SU-DHL-6 (cell line): Measurements from ENCODE around the gene PLEKHM2.
"Not testable (repeated sequence)": the region's sequence is repeated elsewhere in the genome, so short reads cannot be mapped to it uniquely, and the experiment has no call there.

Experiments
- H2AFZ ChIP-seq: fragments of 200-600 bp; sonication (generic); 2 replicates; pipeline ENCODE4 v1.6.1; 2014; ENCODE audit warnings: low read depth, mild to moderate bottlenecking, moderate library complexity, mixed read lengths, antibody characterized with exemption, low read length; ENCODE audit not compliant: severe bottlenecking
- H3F3A ChIP-seq: fragments of 200-600 bp; shearing (Covaris generic); 2 replicates; pipeline ENCODE4 v1.6.0; 2016; ENCODE audit warnings: antibody characterized with exemption, mild to moderate bottlenecking; ENCODE audit not compliant: insufficient read depth
- H3K27ac ChIP-seq: fragments of 200-600 bp; sonication (generic); 2 replicates; pipeline ENCODE4 v1.5.1; 2016; ENCODE audit warnings: low read depth, mild to moderate bottlenecking, low read length, moderate library complexity, mixed read lengths
- H3K27me3 ChIP-seq: fragments of 200-600 bp; sonication (generic), shearing (Covaris generic); 2 replicates; pipeline ENCODE4 v1.6.0; 2014; ENCODE audit warnings: mild to moderate bottlenecking, low read length
- H3K36me3 ChIP-seq: fragments of 200-600 bp; sonication (generic); 2 replicates; pipeline ENCODE4 v1.6.1; 2014; ENCODE audit warnings: mild to moderate bottlenecking, low read length, mixed read lengths
- H3K4me2 ChIP-seq: fragments of 300-600, 200-600 bp; shearing (Covaris generic), sonication (generic); 2 replicates; pipeline ENCODE4 v1.6.0; 2014; ENCODE audit warnings: low read length, low read depth, mild to moderate bottlenecking; ENCODE audit not compliant: poor library complexity, severe bottlenecking
- H3K4me3 ChIP-seq: fragments of 200-600 bp; sonication (generic); 2 replicates; pipeline ENCODE4 v1.5.1; 2014; ENCODE audit warnings: antibody characterized with exemption, low read length, mild to moderate bottlenecking, mixed read lengths; ENCODE audit not compliant: insufficient read depth, poor library complexity, severe bottlenecking
- H3K79me2 ChIP-seq: fragments of 200-600 bp; sonication (generic); 2 replicates; pipeline ENCODE4 v1.6.1; 2014; ENCODE audit warnings: mild to moderate bottlenecking, low read length, moderate library complexity; ENCODE audit not compliant: insufficient read depth
- H3K9ac ChIP-seq: fragments of 200-600 bp; sonication (generic); 2 replicates; pipeline ENCODE4 v1.7.0; 2014; ENCODE audit warnings: mild to moderate bottlenecking, low read length
- H3K9me2 ChIP-seq: fragments of 200-600 bp; sonication (generic); replicated peaks from 2 replicates; pipeline ENCODE4 v1.6.1; 2014; ENCODE audit warnings: low read length; ENCODE audit not compliant: insufficient read depth
- H3K9me3 ChIP-seq: fragments of 200-600 bp; sonication (generic); 2 replicates; pipeline ENCODE4 v1.6.1; 2014; ENCODE audit warnings: low read length, mixed read lengths; ENCODE audit not compliant: insufficient read depth
- H4K20me1 ChIP-seq: fragments of 200-600 bp; sonication (generic); 2 replicates; pipeline ENCODE4 v1.6.1; 2014; ENCODE audit warnings: low read depth, mild to moderate bottlenecking, antibody characterized with exemption, low read length, moderate library complexity, mixed read lengths
- CTCF ChIP-seq: fragments of 200-600 bp; sonication (generic); IDR thresholded peaks from one replicate; pipeline ENCODE4 v1.5.1; 2017; ENCODE audit warnings: antibody characterized with exemption, mild to moderate bottlenecking, low read length, moderate library complexity; ENCODE audit not compliant: insufficient read depth, poor library complexity, severe bottlenecking
- EZH2phosphoT487 ChIP-seq: fragments of 200-600 bp; sonication (generic), shearing (Covaris generic); conservative IDR thresholded peaks from 2 replicates; pipeline ENCODE4 v1.6.1; 2018; ENCODE audit warnings: mild to moderate bottlenecking, antibody characterized with exemption, low read length, moderate library complexity, mixed read lengths

PLEKHM2 gene

GRCh38 chr1:15650433-15650832 is 33.7 kb upstream of the PLEKHM2 start:
- peaks cover 19% of the 10 kb centered on the region; the same call in 1 of the 2 replicates for H3K36me3 ChIP-seq
- no peaks in the 10 kb centered on the region; the same call in 1 of the 2 replicates for H3K79me2 ChIP-seq
- H4K20me1 ChIP-seq, result no peaks in the 10 kb centered on the region
- no peaks in the 10 kb centered on the region for H3F3A ChIP-seq
- H3K9ac ChIP-seq, result no peak overlapping the region
- H3K4me3 ChIP-seq, result no peak overlapping the region
- no peaks in the 10 kb centered on the region for H3K9me2 ChIP-seq
- no peak overlapping the region for H2AFZ ChIP-seq
- no peaks in the 10 kb centered on the region for H3K27me3 ChIP-seq
- H3K4me2 ChIP-seq, result no peak overlapping the region
- H3K27ac ChIP-seq, result no peak overlapping the region
- no peaks in the 10 kb centered on the region for H3K9me3 ChIP-seq
- TF ChIP-seq EZH2phosphoT487, result no peak
- no peak for TF ChIP-seq CTCF

GRCh38 chr1:15652130-15652529 is 32.0 kb upstream of the PLEKHM2 start:
- H2AFZ ChIP-seq, H3K4me3 ChIP-seq, H3K9me2 ChIP-seq, H3K27me3 ChIP-seq, H3K27ac ChIP-seq, H3K9me3 ChIP-seq, H3K9ac ChIP-seq, H3F3A ChIP-seq, H3K79me2 ChIP-seq, H4K20me1 ChIP-seq, H3K4me2 ChIP-seq: not testable (repeated sequence)
- H3K36me3 ChIP-seq, result peaks cover 30% of the 10 kb centered on the region

DNA sequence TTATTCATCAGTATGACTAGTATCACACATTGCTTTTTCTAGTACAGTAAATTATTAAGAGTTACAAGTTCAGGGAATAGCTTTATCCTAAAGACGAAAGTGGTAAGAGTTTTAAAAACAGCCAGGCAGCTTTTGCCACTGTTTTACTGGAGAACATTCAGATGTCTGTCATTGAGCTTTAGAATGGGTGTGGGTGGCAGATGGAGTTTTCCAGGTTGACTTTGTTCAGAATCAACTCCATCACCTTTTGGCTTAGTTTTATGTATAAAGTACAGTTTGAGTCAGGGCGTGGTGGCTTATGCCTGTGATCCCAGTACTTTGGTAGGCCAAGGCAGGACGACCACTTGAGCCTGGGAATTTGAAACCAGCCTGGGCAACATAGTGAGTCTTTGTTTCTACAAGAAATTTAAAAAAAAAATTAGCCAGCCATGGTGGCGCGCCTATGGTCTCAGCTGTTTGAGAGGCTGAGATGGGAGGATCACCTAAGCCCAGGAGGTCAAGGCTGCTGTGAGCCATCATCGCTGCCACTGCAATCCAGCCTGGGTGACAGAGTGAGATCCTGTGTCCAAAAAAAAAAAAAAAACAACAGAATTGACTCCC is 29.9 kb upstream of the PLEKHM2 start:
- H3K79me2 ChIP-seq, result no peaks in the 10 kb centered on the region; the same call in 1 of the 2 replicates
- H3K27ac ChIP-seq, result no peak overlapping the region
- H3K36me3 ChIP-seq, result peaks cover 36% of the 10 kb centered on the region
- H3K27me3 ChIP-seq, result no peaks in the 10 kb centered on the region
- H2AFZ ChIP-seq, result no peak overlapping the region
- no peak overlapping the region for H3K4me2 ChIP-seq
- no peak overlapping the region for H3K9ac ChIP-seq
- H3K9me2 ChIP-seq, result no peaks in the 10 kb centered on the region
- H3K9me3 ChIP-seq, result no peaks in the 10 kb centered on the region
- no peak for TF ChIP-seq CTCF
- TF ChIP-seq EZH2phosphoT487, result no peak
- H4K20me1 ChIP-seq, result no peaks in the 10 kb centered on the region
- no peak overlapping the region for H3K4me3 ChIP-seq
- no peaks in the 10 kb centered on the region for H3F3A ChIP-seq

- H3K4me3 ChIP-seq, result no peak overlapping the region
- H4K20me1 ChIP-seq, result no peaks in the 10 kb centered on the region
- no peak overlapping the region for H3K27ac ChIP-seq
- no peaks in the 10 kb centered on the region for H3F3A ChIP-seq
- H3K27me3 ChIP-seq, result no peaks in the 10 kb centered on the region
- TF ChIP-seq CTCF, result no peak
- TF ChIP-seq EZH2phosphoT487, result no peak
- H3K9me3 ChIP-seq, result no peaks in the 10 kb centered on the region
- H3K4me2 ChIP-seq, result no peak overlapping the region
- H3K36me3 ChIP-seq, result peaks cover 54% of the 10 kb centered on the region
- H3K79me2 ChIP-seq, result no peaks in the 10 kb centered on the region; the same call in 1 of the 2 replicates
- no peak overlapping the region for H2AFZ ChIP-seq
- H3K9me2 ChIP-seq, result no peaks in the 10 kb centered on the region
- H3K9ac ChIP-seq, result no peak overlapping the region
These were observed 27.7 kb upstream of the PLEKHM2 start for GRCh38 chr1:15656464-15656863.
